ENCODE measurements around the gene TECPR2.

TECPR2 gene

GRCh38 chr14:102437997-102438915 lies 75.5 kb downstream of the TECPR2 start:
- Histone ChIP-seq H3K27me3 (ENCODE audit: control insufficient read depth in 2 of 2, insufficient read depth in 2 of 2, low read length in 2 of 2) (no peaks in the 10 kb centered on the region), H3K4me3 (ENCODE audit: low read length in 2 of 2) (peak overlapping the region; percentile 31 to 67), H3K9ac (ENCODE audit: low read depth in 1 of 2, low read length in 2 of 2) (peak overlapping the region in 1 of 2 donors; percentile 43), H3K27ac (ENCODE audit: low read depth in 2 of 2, low read length in 2 of 2) (no peak overlapping the region), H3K4me1 (ENCODE audit: control insufficient read depth in 2 of 2, insufficient read depth in 2 of 2, low read length in 2 of 2) (peaks cover 15 to 22% of the 10 kb centered on the region in 2 donors), H3K36me3 (ENCODE audit: control insufficient read depth in 2 of 2, insufficient read depth in 2 of 2, low read length in 2 of 2) (peaks cover 5 to 28% of the 10 kb centered on the region in 2 donors), H3K9me3 (ENCODE audit: control insufficient read depth in 2 of 2, low read length in 2 of 2) (no peaks in the 10 kb centered on the region)

GRCh38 chr14:102439556-102439955 lies 76.8 kb downstream of the TECPR2 start:
- no peaks in the 10 kb centered on the region for H3K9me3 ChIP-seq (ENCODE audit: control insufficient read depth in 2 of 2, low read length in 2 of 2)
- H3K4me1 ChIP-seq (ENCODE audit: control insufficient read depth in 2 of 2, insufficient read depth in 2 of 2, low read length in 2 of 2), result peaks cover 17 to 27% of the 10 kb centered on the region in 2 donors
- no peak overlapping the region for H3K4me3 ChIP-seq (ENCODE audit: low read length in 2 of 2)
- no peak overlapping the region for H3K27ac ChIP-seq (ENCODE audit: low read depth in 2 of 2, low read length in 2 of 2)
- peaks cover 8 to 31% of the 10 kb centered on the region in 2 donors for H3K36me3 ChIP-seq (ENCODE audit: control insufficient read depth in 2 of 2, insufficient read depth in 2 of 2, low read length in 2 of 2)
- H3K9ac ChIP-seq (ENCODE audit: low read depth in 1 of 2, low read length in 2 of 2), result no peak overlapping the region
- no peaks in the 10 kb centered on the region for H3K27me3 ChIP-seq (ENCODE audit: control insufficient read depth in 2 of 2, insufficient read depth in 2 of 2, low read length in 2 of 2)

- Histone ChIP-seq H3K4me3 (ENCODE audit: low read length in 2 of 2) (no peak overlapping the region), H3K27ac (ENCODE audit: low read depth in 2 of 2, low read length in 2 of 2) (no peak overlapping the region), H3K27me3 (ENCODE audit: control insufficient read depth in 2 of 2, insufficient read depth in 2 of 2, low read length in 2 of 2) (no peaks in the 10 kb centered on the region), H3K4me1 (ENCODE audit: control insufficient read depth in 2 of 2, insufficient read depth in 2 of 2, low read length in 2 of 2) (peaks cover 17 to 27% of the 10 kb centered on the region in 2 donors), H3K9ac (ENCODE audit: low read depth in 1 of 2, low read length in 2 of 2) (no peak overlapping the region), H3K9me3 (ENCODE audit: control insufficient read depth in 2 of 2, low read length in 2 of 2) (no peaks in the 10 kb centered on the region), H3K36me3 (ENCODE audit: control insufficient read depth in 2 of 2, insufficient read depth in 2 of 2, low read length in 2 of 2) (peaks cover 10 to 34% of the 10 kb centered on the region in 2 donors)
Measured at GRCh38 chr14:102440392-102440791, 77.7 kb downstream of the TECPR2 start.

GRCh38 chr14:102442241-102443211 lies 79.8 kb downstream of the TECPR2 start:
- Histone ChIP-seq H3K27ac (ENCODE audit: low read depth in 2 of 2, low read length in 2 of 2) (peak overlapping the region; percentile 81 to 82), H3K27me3 (ENCODE audit: control insufficient read depth in 2 of 2, insufficient read depth in 2 of 2, low read length in 2 of 2) (no peaks in the 10 kb centered on the region), H3K36me3 (ENCODE audit: control insufficient read depth in 2 of 2, insufficient read depth in 2 of 2, low read length in 2 of 2) (peaks cover 10 to 43% of the 10 kb centered on the region in 2 donors), H3K9ac (ENCODE audit: low read depth in 1 of 2, low read length in 2 of 2) (peak overlapping the region in 1 of 2 donors; percentile 9), H3K9me3 (ENCODE audit: control insufficient read depth in 2 of 2, low read length in 2 of 2) (no peaks in the 10 kb centered on the region), H3K4me3 (ENCODE audit: low read length in 2 of 2) (no peak overlapping the region), H3K4me1 (ENCODE audit: control insufficient read depth in 2 of 2, insufficient read depth in 2 of 2, low read length in 2 of 2) (peaks cover 17 to 27% of the 10 kb centered on the region in 2 donors)

- Histone ChIP-seq H3K9ac (ENCODE audit: low read depth in 1 of 2, low read length in 2 of 2) (no peak overlapping the region), H3K27ac (ENCODE audit: low read depth in 2 of 2, low read length in 2 of 2) (no peak overlapping the region), H3K36me3 (ENCODE audit: control insufficient read depth in 2 of 2, insufficient read depth in 2 of 2, low read length in 2 of 2) (peaks cover 19 to 42% of the 10 kb centered on the region in 2 donors)
Measured at GRCh38 chr14:102445066-102445465, 82.3 kb downstream of the TECPR2 start.

GRCh38 chr14:102445641-102446040 lies 82.9 kb downstream of the TECPR2 start:
- H3K9me3 ChIP-seq (ENCODE audit: control insufficient read depth in 2 of 2, low read length in 2 of 2), result no peaks in the 10 kb centered on the region
- no peak overlapping the region for H3K4me3 ChIP-seq (ENCODE audit: low read length in 2 of 2)
- no peaks in the 10 kb centered on the region for H3K27me3 ChIP-seq (ENCODE audit: control insufficient read depth in 2 of 2, insufficient read depth in 2 of 2, low read length in 2 of 2)
- H3K36me3 ChIP-seq (ENCODE audit: control insufficient read depth in 2 of 2, insufficient read depth in 2 of 2, low read length in 2 of 2), result peaks cover 19 to 42% of the 10 kb centered on the region in 2 donors
- no peak overlapping the region for H3K27ac ChIP-seq (ENCODE audit: low read depth in 2 of 2, low read length in 2 of 2)
- H3K9ac ChIP-seq (ENCODE audit: low read depth in 1 of 2, low read length in 2 of 2), result no peak overlapping the region
- peaks cover 17 to 21% of the 10 kb centered on the region in 2 donors for H3K4me1 ChIP-seq (ENCODE audit: control insufficient read depth in 2 of 2, insufficient read depth in 2 of 2, low read length in 2 of 2)

More at GRCh38 chr14:102445066-102445465, 82.3 kb downstream of the TECPR2 start:
- H3K4me3 ChIP-seq (ENCODE audit: low read length in 2 of 2), result no peak overlapping the region
- H3K4me1 ChIP-seq (ENCODE audit: control insufficient read depth in 2 of 2, insufficient read depth in 2 of 2, low read length in 2 of 2), result peaks cover 17 to 21% of the 10 kb centered on the region in 2 donors
- H3K9me3 ChIP-seq (ENCODE audit: control insufficient read depth in 2 of 2, low read length in 2 of 2), result no peaks in the 10 kb centered on the region
- no peaks in the 10 kb centered on the region for H3K27me3 ChIP-seq (ENCODE audit: control insufficient read depth in 2 of 2, insufficient read depth in 2 of 2, low read length in 2 of 2)

GRCh38 chr14:102450206-102451063 lies 87.7 kb downstream of the TECPR2 start:
- H3K27ac ChIP-seq (ENCODE audit: low read depth in 2 of 2, low read length in 2 of 2), result no peak overlapping the region
- no peaks in the 10 kb centered on the region for H3K27me3 ChIP-seq (ENCODE audit: control insufficient read depth in 2 of 2, insufficient read depth in 2 of 2, low read length in 2 of 2)
- peaks cover 36 to 50% of the 10 kb centered on the region in 2 donors for H3K36me3 ChIP-seq (ENCODE audit: control insufficient read depth in 2 of 2, insufficient read depth in 2 of 2, low read length in 2 of 2)

GRCh38 chr14:102451064-102451352 lies 88.3 kb downstream of the TECPR2 start:
- Histone ChIP-seq H3K4me1 (ENCODE audit: control insufficient read depth in 2 of 2, insufficient read depth in 2 of 2, low read length in 2 of 2) (no peaks in the 10 kb centered on the region), H3K36me3 (ENCODE audit: control insufficient read depth in 2 of 2, insufficient read depth in 2 of 2, low read length in 2 of 2) (peaks cover 36 to 46% of the 10 kb centered on the region in 2 donors), H3K27ac (ENCODE audit: low read depth in 2 of 2, low read length in 2 of 2) (no peak overlapping the region), H3K9me3 (ENCODE audit: control insufficient read depth in 2 of 2, low read length in 2 of 2) (no peaks in the 10 kb centered on the region), H3K9ac (ENCODE audit: low read depth in 1 of 2, low read length in 2 of 2) (no peak overlapping the region), H3K27me3 (ENCODE audit: control insufficient read depth in 2 of 2, insufficient read depth in 2 of 2, low read length in 2 of 2) (no peaks in the 10 kb centered on the region), H3K4me3 (ENCODE audit: low read length in 2 of 2) (no peak overlapping the region)

More at GRCh38 chr14:102450206-102451063, 87.7 kb downstream of the TECPR2 start:
- Histone ChIP-seq H3K9me3 (ENCODE audit: control insufficient read depth in 2 of 2, low read length in 2 of 2) (no peaks in the 10 kb centered on the region), H3K9ac (ENCODE audit: low read depth in 1 of 2, low read length in 2 of 2) (no peak overlapping the region), H3K4me1 (ENCODE audit: control insufficient read depth in 2 of 2, insufficient read depth in 2 of 2, low read length in 2 of 2) (no peaks in the 10 kb centered on the region), H3K4me3 (ENCODE audit: low read length in 2 of 2) (no peak overlapping the region)

GRCh38 chr14:102452302-102452701 lies 89.6 kb downstream of the TECPR2 start:
- no peaks in the 10 kb centered on the region for H3K9me3 ChIP-seq (ENCODE audit: control insufficient read depth in 2 of 2, low read length in 2 of 2)
- no peaks in the 10 kb centered on the region for H3K4me1 ChIP-seq (ENCODE audit: control insufficient read depth in 2 of 2, insufficient read depth in 2 of 2, low read length in 2 of 2)
- peaks cover 36 to 42% of the 10 kb centered on the region in 2 donors for H3K36me3 ChIP-seq (ENCODE audit: control insufficient read depth in 2 of 2, insufficient read depth in 2 of 2, low read length in 2 of 2)
- H3K4me3 ChIP-seq (ENCODE audit: low read length in 2 of 2), result no peak overlapping the region
- H3K9ac ChIP-seq (ENCODE audit: low read depth in 1 of 2, low read length in 2 of 2), result no peak overlapping the region
- no peaks in the 10 kb centered on the region for H3K27me3 ChIP-seq (ENCODE audit: control insufficient read depth in 2 of 2, insufficient read depth in 2 of 2, low read length in 2 of 2)
- H3K27ac ChIP-seq (ENCODE audit: low read depth in 2 of 2, low read length in 2 of 2), result no peak overlapping the region

Data from mucosa of rectum (tissue), 2 donors.